HG03439 (cell line): ENCODE results near the gene TOM1L2.

Experiments used
- ATAC-seq: cut with Tn5 transposase; IDR thresholded peaks from one replicate; pipeline ENCODE4 v1.9.1; 2021; ENCODE audit warnings: mild to moderate bottlenecking, moderate library complexity; ENCODE audit not compliant: unreplicated experiment

TOM1L2 gene

GRCh38 chr17:17900615-17901520, 71.3 kb downstream of the TOM1L2 start:
- no peak for ATAC-seq

- no peak for ATAC-seq
Observed at GRCh38 chr17:17899486-17899885, 72.7 kb downstream of the TOM1L2 start.

- ATAC-seq: no peak
Observed at GRCh38 chr17:17898673-17899072, 73.5 kb downstream of the TOM1L2 start.

- no peak for ATAC-seq
Observed at GRCh38 chr17:17897442-17897841, 74.8 kb downstream of the TOM1L2 start.

GRCh38 chr17:17896746-17897145, 75.5 kb downstream of the TOM1L2 start:
- ATAC-seq: no peak

GRCh38 chr17:17893801-17894644, 78.2 kb downstream of the TOM1L2 start:
- ATAC-seq: no peak

- ATAC-seq: no peak
Observed at GRCh38 chr17:17892731-17893130, 79.5 kb downstream of the TOM1L2 start.

- ATAC-seq: no peak
Observed at GRCh38 chr17:17892009-17892408, 80.2 kb downstream of the TOM1L2 start.

- no peak for ATAC-seq
Observed at GRCh38 chr17:17890773-17891759, 81.1 kb downstream of the TOM1L2 start.

- no peak for ATAC-seq
Observed at GRCh38 chr17:17889922-17890321, 82.3 kb downstream of the TOM1L2 start.

- ATAC-seq: no peak
Observed at GRCh38 chr17:17888821-17889220, 83.4 kb downstream of the TOM1L2 start.

- ATAC-seq: no peak
Observed at GRCh38 chr17:17888371-17888770, 83.8 kb downstream of the TOM1L2 start.

- ATAC-seq: no peak
Observed at GRCh38 chr17:17887752-17888304, 84.4 kb downstream of the TOM1L2 start.

GRCh38 chr17:17886726-17887125, 85.5 kb downstream of the TOM1L2 start:
- no peak for ATAC-seq

GRCh38 chr17:17886226-17886625, 86.0 kb downstream of the TOM1L2 start:
- ATAC-seq: no peak

- ATAC-seq: no peak
Observed at GRCh38 chr17:17884391-17885357, 87.5 kb downstream of the TOM1L2 start.

- no peak for ATAC-seq
Observed at GRCh38 chr17:17883801-17884200, 88.4 kb downstream of the TOM1L2 start.

GRCh38 chr17:17882082-17882581, 90.1 kb downstream of the TOM1L2 start:
- no peak for ATAC-seq
